Liver (tissue), 9 donors: ENCODE measurements around the gene HACD4. TPM values are rescaled to one million over a fixed set of nuclear protein-coding genes. Genes with fewer than 3 reads are reported as not detected.

Experiments
- DNase-seq: peaks from one replicate; pipeline ENCODE4 v3.0.0-alpha.2; 2017; ENCODE audit warnings: low spot score
- H3K27ac ChIP-seq, 2 donors: one replicate each; pipeline ENCODE4 v1.7.0; 2013; ENCODE audit warnings: inconsistent platforms in 2 of 2, low read length in 2 of 2, control low read depth in 1 of 2, low read depth in 1 of 2, mild to moderate bottlenecking in 1 of 2
- H3K27me3 ChIP-seq, 4 donors: one replicate each; pipeline versions ENCODE4 v1.6.1 to v1.7.0; 2013; ENCODE audit warnings: low read length in 3 of 4, inconsistent platforms in 1 of 4, mild to moderate bottlenecking in 1 of 4, moderate library complexity in 1 of 4; ENCODE audit not compliant: control insufficient read depth in 4 of 4, insufficient read depth in 4 of 4
- H3K36me3 ChIP-seq, 4 donors: one replicate each; pipeline versions ENCODE4 v1.6.1 to v1.7.0; 2013; ENCODE audit warnings: low read length in 3 of 4, mild to moderate bottlenecking in 3 of 4, low read depth in 1 of 4, moderate library complexity in 1 of 4; ENCODE audit not compliant: control insufficient read depth in 4 of 4, insufficient read depth in 3 of 4
- H3K4me1 ChIP-seq, 4 donors: one replicate each; pipeline versions ENCODE4 v1.6.1 to v1.7.0; 2013; ENCODE audit warnings: low read length in 3 of 4, mild to moderate bottlenecking in 3 of 4, moderate library complexity in 1 of 4; ENCODE audit not compliant: control insufficient read depth in 4 of 4, insufficient read depth in 4 of 4
- H3K4me3 ChIP-seq, 3 donors: one replicate each; pipeline versions ENCODE4 v1.6.1 to v1.7.0; 2013; ENCODE audit warnings: low read length in 3 of 3, control low read depth in 1 of 3, low read depth in 1 of 3, mild to moderate bottlenecking in 1 of 3
- H3K9ac ChIP-seq, 2 donors: one replicate each; pipeline ENCODE4 v1.7.0; 2013; ENCODE audit warnings: low read length in 2 of 2, mild to moderate bottlenecking in 2 of 2, moderate library complexity in 2 of 2, control low read depth in 1 of 2, low read depth in 1 of 2
- H3K9me3 ChIP-seq, 4 donors: one replicate each; pipeline versions ENCODE4 v1.6.1 to v1.7.0; 2013; ENCODE audit warnings: low read length in 3 of 4; ENCODE audit not compliant: control insufficient read depth in 4 of 4
- ATF3 ChIP-seq: IDR thresholded peaks from 2 replicates; pipeline ENCODE4 v1.6.1; 2016; ENCODE audit warnings: antibody characterized with exemption
- CTCF ChIP-seq: fragments of 150-350 bp; IDR thresholded peaks from 2 replicates; pipeline ENCODE4 v1.5.1; 2017; ENCODE audit warnings: improper control_type of control experiment, low read depth, low read length; ENCODE audit not compliant: missing input control
- EGR1 ChIP-seq, 2 donors: IDR thresholded peaks; 2 replicates each; pipeline ENCODE4 v1.6.1; 2016 to 2018; ENCODE audit warnings: antibody characterized with exemption in 2 of 2, low read depth in 2 of 2
- FOXA1 ChIP-seq: IDR thresholded peaks from 2 replicates; pipeline ENCODE4 v1.6.1; 2016; ENCODE audit warnings: antibody characterized with exemption
- FOXA2 ChIP-seq: IDR thresholded peaks from 2 replicates; pipeline ENCODE4 v1.6.1; 2016; ENCODE audit warnings: antibody characterized with exemption
- GABPA ChIP-seq, 2 donors: IDR thresholded peaks in 1 of 2; conservative IDR thresholded peaks in 1 of 2; 2 replicates each; pipeline ENCODE4 v1.6.1; 2016; ENCODE audit warnings: antibody characterized with exemption in 2 of 2, mild to moderate bottlenecking in 1 of 2, moderate library complexity in 1 of 2
- HNF4A ChIP-seq, 2 donors: conservative IDR thresholded peaks; 2 replicates each; pipeline ENCODE4 v1.6.1; 2016; ENCODE audit warnings: antibody characterized with exemption in 2 of 2, mild to moderate bottlenecking in 2 of 2
- HNF4G ChIP-seq: IDR thresholded peaks from 2 replicates; pipeline ENCODE4 v1.6.1; 2016; ENCODE audit warnings: antibody characterized with exemption
- JUND ChIP-seq, 2 donors: IDR thresholded peaks; 2 replicates each; pipeline ENCODE4 v1.6.1; 2016; ENCODE audit warnings: antibody characterized with exemption in 2 of 2
- MAX ChIP-seq: IDR thresholded peaks from 2 replicates; pipeline ENCODE4 v1.6.1; 2016; ENCODE audit warnings: antibody characterized with exemption
- NR2F2 ChIP-seq: IDR thresholded peaks from 2 replicates; pipeline ENCODE4 v1.6.1; 2016; ENCODE audit warnings: antibody characterized with exemption
- RAD21 ChIP-seq, 2 donors: IDR thresholded peaks; 2 replicates each; pipeline ENCODE4 v1.6.1; 2016; ENCODE audit warnings: antibody characterized with exemption in 2 of 2, mild to moderate bottlenecking in 2 of 2
- REST ChIP-seq: IDR thresholded peaks from 2 replicates; pipeline ENCODE4 v1.6.1; 2016; ENCODE audit warnings: antibody characterized with exemption, mild to moderate bottlenecking
- RXRA ChIP-seq, 2 donors: IDR thresholded peaks; 2 replicates each; pipeline ENCODE4 v1.6.1; 2017 to 2018; ENCODE audit warnings: antibody characterized with exemption in 2 of 2, mild to moderate bottlenecking in 1 of 2
- SP1 ChIP-seq: IDR thresholded peaks from 2 replicates; pipeline ENCODE4 v1.6.1; 2018; ENCODE audit warnings: antibody characterized with exemption, mild to moderate bottlenecking
- TAF1 ChIP-seq: conservative IDR thresholded peaks from 2 replicates; pipeline ENCODE4 v1.6.1; 2016; ENCODE audit warnings: antibody characterized with exemption, mild to moderate bottlenecking
- YY1 ChIP-seq: IDR thresholded peaks from 2 replicates; pipeline ENCODE4 v1.6.1; 2016; ENCODE audit warnings: antibody characterized with exemption, mild to moderate bottlenecking
- ZBTB33 ChIP-seq: IDR thresholded peaks from 2 replicates; pipeline ENCODE4 v1.6.1; 2016; ENCODE audit warnings: antibody characterized with exemption
- WGBS: extraction: QIAGEN DNeasy Blood & Tissue Kit; methylation state at CpG from one replicate; pipeline ENCODE4 v1.1.7; 2013; 5-methylcytosine and 5-hydroxymethylcytosine counted together
- polyA plus RNA-seq, 2 donors: library from polyadenylated mRNA; stranded (reverse) in 1 of 2; unstranded in 1 of 2; fragments of 200-250 nt in 1 of 2; fragments of >200 nt in 1 of 2; fragmentation: Nextera tagmentation in 1 of 2; extraction: Ambion mirVana in 1 of 2; gene quantifications; one replicate each; pipeline versions ENCODE4 v1.2.1 to v1.2.3, GENCODE V29; 2013 to 2015
- total RNA-seq, 2 donors: library from RNA; depleted of rRNA; stranded (reverse); fragments of >200 nt; gene quantifications; one replicate each; pipeline ENCODE4 v1.2.3, GENCODE V29; 2014
- donor health status: healthy.
- donor health status: healthy.
- donor health status: healthy.
- donor health status: healthy.
- donor health status: healthy.

HACD4 gene
- total and polyA plus RNA-seq, 4 donors, result 0.25 to 2.2 (median 0.49) TPM

- Histone ChIP-seq H3K9me3 (no peaks in the 10 kb centered on the region), H3K36me3 (peaks cover 0 to 2% (median 1%) of the 10 kb centered on the region in 4 donors), H3K27me3 (no peaks in the 10 kb centered on the region), H3K4me1 (peaks cover 0 to 3% (median 0%) of the 10 kb centered on the region in 4 donors), H3K4me3 (no peak overlapping the region), H3K9ac (no peak overlapping the region), H3K27ac (no peak overlapping the region)
- 97% methylated on average over 6 of the region's 6 CpGs for WGBS
- no peak for DNase-seq
- TF ChIP-seq FOXA1 (no peak), RAD21 (IDR thresholded peaks at IDR 0.05) (no peak), ZBTB33 (no peak), NR2F2 (no peak), HNF4A (conservative IDR thresholded peaks at IDR 0.05) (no peak), EGR1 (IDR thresholded peaks at IDR 0.05; ENCODE audit: low read depth in 2 of 2) (no peak), ATF3 (no peak), FOXA2 (no peak), TAF1 (no peak)
Measured at GRCh38 chr9:20985851-20986600, 45.4 kb downstream of the HACD4 start.

- H3K27me3 ChIP-seq, result no peaks in the 10 kb centered on the region
- peaks cover 0 to 2% (median 0%) of the 10 kb centered on the region in 4 donors for H3K36me3 ChIP-seq
- H3K9me3 ChIP-seq, result no peaks in the 10 kb centered on the region
- TF ChIP-seq ZBTB33 (no peak), TAF1 (no peak), RAD21 (IDR thresholded peaks at IDR 0.05) (no peak), JUND (IDR thresholded peaks at IDR 0.05) (no peak), FOXA2 (no peak), ATF3 (no peak), NR2F2 (no peak), HNF4A (conservative IDR thresholded peaks at IDR 0.05) (no peak), REST (no peak), GABPA (IDR thresholded peaks at IDR 0.05 in 1 of 2, conservative IDR thresholded peaks at IDR 0.05 in 1 of 2) (no peak), MAX (no peak), RXRA (IDR thresholded peaks at IDR 0.05) (no peak), SP1 (no peak), FOXA1 (no peak), HNF4G (no peak), EGR1 (IDR thresholded peaks at IDR 0.05; ENCODE audit: low read depth in 2 of 2) (no peak), CTCF (no peak), YY1 (no peak)
- no peaks in the 10 kb centered on the region for H3K4me1 ChIP-seq
- H3K27ac ChIP-seq, result no peak overlapping the region
- DNase-seq, result no peak
- H3K9ac ChIP-seq, result no peak overlapping the region
- 84% methylated on average over 3 of the region's 3 CpGs for WGBS
- no peak overlapping the region for H3K4me3 ChIP-seq
Measured at GRCh38 chr9:20984506-20984905, 46.9 kb downstream of the HACD4 start.
